GM13976 (cell line): Measurements from ENCODE around the gene PDHX.

ENCODE experiments used
- DNase-seq: peaks from one replicate; pipeline ENCODE4 v3.0.0; 2012; ENCODE audit warnings: low spot score
- in situ Hi-C: fragments of 300-500 bp; cut with MboI; formaldehyde crosslinking; loops from one replicate; pipeline ENCODE4 v1.12.0; 2022; ENCODE audit warnings: low sequenced_read_pairs, mixed read lengths, inconsistent platforms; ENCODE audit not compliant: unreplicated experiment
- TF ChIP-seq, protein P1 (sequence below): IDR thresholded peaks from 2 replicates; pipeline ENCODE4 v1.5.1; 2012; ENCODE audit warnings: borderline replicate concordance, mild to moderate bottlenecking; ENCODE audit not compliant: insufficient read depth; ENCODE audit errors: extremely low read depth, missing control alignments, control extremely low read depth

PDHX gene

DNA sequence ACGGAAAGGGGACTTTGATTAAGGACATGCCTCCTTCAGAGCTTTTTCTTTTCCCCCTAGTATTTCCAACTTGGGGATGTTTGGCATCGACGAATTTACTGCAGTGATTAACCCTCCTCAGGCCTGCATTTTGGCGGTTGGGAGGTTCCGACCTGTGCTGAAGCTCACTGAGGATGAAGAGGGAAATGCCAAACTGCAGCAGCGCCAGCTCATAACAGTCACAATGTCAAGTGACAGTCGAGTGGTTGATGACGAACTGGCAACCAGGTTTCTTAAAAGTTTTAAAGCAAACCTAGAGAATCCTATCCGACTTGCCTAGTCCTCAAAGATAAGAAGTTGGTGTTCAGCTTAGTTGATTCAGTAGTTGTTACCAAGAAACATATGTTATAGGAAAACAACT lies 78.4 kb downstream of the PDHX start:
- in situ Hi-C loops, result no loop called here
- DNase-seq, result no peak
- TF ChIP-seq, protein P1, sequence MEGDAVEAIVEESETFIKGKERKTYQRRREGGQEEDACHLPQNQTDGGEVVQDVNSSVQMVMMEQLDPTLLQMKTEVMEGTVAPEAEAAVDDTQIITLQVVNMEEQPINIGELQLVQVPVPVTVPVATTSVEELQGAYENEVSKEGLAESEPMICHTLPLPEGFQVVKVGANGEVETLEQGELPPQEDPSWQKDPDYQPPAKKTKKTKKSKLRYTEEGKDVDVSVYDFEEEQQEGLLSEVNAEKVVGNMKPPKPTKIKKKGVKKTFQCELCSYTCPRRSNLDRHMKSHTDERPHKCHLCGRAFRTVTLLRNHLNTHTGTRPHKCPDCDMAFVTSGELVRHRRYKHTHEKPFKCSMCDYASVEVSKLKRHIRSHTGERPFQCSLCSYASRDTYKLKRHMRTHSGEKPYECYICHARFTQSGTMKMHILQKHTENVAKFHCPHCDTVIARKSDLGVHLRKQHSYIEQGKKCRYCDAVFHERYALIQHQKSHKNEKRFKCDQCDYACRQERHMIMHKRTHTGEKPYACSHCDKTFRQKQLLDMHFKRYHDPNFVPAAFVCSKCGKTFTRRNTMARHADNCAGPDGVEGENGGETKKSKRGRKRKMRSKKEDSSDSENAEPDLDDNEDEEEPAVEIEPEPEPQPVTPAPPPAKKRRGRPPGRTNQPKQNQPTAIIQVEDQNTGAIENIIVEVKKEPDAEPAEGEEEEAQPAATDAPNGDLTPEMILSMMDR, result no peak

DNA sequence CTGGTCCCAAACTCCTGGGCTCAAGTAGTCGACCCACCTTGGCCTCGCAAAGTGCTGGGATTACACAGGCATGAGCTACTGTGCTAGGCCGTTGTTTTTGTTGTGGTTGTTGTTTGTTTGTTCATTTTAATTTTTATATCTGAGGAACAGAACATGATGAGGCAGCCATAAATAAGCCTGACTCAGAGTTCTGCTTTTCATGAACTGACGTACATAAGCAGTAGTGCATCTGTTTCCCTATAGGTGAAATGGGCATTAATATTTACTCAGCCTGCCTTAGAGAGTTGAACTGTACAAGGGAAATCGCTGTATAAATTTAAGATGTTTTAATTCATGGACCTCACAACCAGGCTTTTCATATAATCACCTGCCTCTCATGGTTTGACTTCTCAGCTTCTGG lies 80.5 kb downstream of the PDHX start:
- in situ Hi-C loops, result no loop called here

DNA sequence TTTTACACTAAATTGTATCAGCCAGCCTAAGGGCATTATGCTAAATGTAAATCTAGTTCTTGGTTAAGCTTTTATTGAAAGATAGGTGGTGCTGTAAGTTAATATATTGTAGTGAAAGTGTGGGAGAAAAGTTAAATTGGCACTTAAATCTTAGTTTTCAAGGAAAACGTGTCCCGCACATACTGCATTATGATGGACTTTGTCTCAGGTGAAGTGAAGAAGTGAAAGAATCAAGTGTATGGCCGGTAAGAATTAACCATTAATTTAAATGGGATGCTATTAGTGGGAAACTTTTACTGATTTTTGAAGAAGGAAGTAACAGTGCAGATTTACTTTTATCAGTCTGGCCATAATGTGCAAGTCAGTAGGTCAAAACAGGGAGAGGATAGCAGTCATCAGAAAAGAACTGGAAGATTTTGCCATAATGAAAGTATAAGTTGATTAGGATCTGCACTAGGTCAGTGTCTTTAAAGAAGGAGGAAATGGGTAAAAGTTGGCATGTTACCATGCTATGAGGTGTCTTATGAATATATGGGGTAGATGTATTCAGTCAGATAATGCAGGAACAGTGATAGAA lies 81.6 kb downstream of the PDHX start:
- in situ Hi-C loops, result no loop called here
- DNase-seq, result no peak
- TF ChIP-seq, protein P1, result peak; percentile 36

More for the DNA sequence above, 80.5 kb downstream of the PDHX start:
- no peak for DNase-seq
- TF ChIP-seq, protein P1, result no peak

DNA sequence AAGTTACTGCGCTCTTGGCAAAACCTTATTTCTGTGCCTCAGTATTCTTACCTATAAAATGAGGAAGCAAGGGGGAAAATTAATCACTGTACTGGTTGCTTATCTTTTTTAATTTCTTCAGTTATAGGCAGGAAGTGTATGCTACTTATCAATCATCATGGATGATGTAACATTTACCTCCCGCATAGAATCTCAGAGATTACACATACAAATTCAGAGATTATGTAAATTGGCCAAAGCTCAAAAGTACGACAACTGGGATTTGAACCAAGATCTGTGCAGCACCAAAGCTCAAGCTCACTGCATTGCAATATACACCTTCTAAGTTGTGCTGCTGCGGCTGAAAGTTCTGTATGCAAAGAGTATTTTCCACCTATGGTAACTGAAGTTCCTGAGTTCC lies 83.0 kb downstream of the PDHX start:
- in situ Hi-C loops, result no loop called here
- no peak for DNase-seq
- TF ChIP-seq, protein P1, result no peak

DNA sequence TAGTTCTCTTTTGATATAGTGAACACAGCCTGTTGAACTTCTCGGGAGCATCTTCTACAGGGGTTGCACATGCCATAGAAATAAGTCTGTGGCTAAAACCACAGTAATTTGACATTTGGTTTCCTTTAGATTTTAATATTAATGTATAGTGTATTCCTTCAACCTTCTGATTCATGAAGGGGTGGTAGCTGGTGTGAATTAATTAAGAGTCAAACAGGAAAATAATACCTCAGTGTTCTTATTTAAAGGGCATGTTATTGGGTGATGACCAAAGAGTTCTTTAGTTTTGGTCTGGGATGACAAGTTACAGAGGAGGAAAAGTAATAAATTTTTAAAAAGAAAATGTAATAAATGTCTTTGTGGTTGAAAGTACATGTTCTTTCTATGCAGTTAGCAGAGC lies 86.8 kb downstream of the PDHX start:
- in situ Hi-C loops, result no loop called here
- TF ChIP-seq, protein P1, result no peak
- no peak for DNase-seq

DNA sequence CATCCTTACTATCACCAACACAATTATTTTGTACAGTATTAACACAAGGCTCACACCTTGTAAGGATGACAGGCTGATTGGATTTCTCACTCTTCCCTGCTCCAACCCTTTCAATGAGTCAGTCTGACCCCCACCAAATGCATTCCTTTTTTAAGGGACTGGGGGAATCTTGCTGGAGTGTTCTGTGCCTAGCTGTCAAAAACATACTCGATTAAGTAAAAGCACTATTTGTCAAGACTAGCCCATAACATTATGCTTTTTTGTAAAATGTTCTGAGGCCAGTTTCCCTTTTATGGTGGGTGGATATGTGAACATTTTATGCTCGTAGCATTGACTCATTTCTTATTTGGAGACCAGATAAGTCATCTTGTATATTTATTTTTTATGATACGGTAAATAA lies 87.2 kb downstream of the PDHX start:
- in situ Hi-C loops, result no loop called here
- DNase-seq, result no peak
- TF ChIP-seq, protein P1, result no peak

DNA sequence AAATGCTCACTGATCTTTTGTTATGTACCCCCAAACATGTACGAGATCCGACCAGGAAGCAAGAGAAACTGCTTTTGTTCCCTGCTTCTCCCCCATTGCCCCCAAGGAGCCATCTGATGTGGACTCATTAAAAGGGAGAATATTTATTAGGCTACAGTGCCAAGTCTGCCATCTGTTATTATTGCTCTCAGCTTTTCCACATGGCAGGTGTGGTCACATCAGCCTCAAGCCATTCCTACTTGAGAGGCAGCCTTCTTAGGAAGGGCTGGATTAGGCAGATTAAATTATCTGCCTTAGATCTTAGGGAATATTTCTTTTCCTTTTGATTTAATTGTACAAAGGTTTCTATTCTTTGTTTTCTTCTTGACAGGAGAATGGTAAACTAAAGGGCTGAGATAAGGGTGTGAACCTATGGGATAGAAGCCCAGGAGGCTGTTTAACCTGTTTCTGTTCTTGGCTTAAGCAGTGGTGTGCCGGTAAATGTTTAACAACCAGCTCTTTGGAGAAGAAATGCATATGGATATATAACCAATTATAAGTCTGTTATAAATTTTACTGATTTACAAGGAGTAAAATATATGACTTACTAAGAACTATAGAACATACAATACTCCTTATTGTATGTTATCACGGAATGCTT lies 88.8 kb downstream of the PDHX start:
- in situ Hi-C loops, result no loop called here
- TF ChIP-seq, protein P1, result no peak
- DNase-seq, result no peak
